Measurements from ENCODE around the gene TRIO.
"Not testable (repeated sequence)": the region's sequence is repeated elsewhere in the genome, so short reads cannot be mapped to it uniquely, and the experiment has no call there.

The TRIO gene

DNA sequence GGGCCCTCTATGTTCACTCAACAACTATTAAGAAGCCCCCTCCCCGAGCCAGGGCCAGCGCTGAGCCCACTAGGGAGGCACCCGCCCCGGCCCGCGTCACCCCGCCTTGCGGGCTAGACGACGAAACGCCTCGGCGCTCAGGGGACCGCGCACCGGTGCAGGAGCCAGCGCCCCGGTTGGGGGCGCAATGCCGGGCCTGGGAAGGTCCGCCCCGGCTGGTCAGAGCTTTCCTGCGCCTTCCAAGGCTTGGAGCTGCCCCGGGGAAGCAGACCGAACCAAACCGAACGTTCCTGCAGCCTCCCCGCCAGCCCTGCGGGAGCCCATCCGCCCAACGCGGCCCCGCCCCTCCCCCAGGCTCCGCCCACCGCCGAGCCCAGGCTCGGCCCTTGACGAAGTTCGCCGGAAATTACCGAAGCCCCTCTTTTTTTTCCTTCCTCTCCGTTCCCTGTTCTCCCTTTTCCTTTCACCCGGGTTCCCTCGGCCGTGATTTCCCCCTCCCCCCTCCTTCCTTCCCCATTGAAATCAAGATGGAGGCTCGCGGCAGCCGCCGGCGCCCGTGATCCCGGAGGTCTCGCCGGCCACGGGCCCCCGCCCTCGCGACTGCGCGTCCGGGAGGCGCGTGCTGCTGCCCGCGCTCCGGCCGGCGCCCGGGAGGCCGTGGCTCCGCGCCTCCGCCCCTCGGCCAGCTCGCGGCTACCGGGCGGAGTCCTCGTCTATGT is at the start of gene TRIO:
Gene TRIO, plus strand, starts transcription at position 516 of the 719 bp plus-strand sequence. CDS start 384 bp downstream, outside the sequence.
- peak; percentile 88 for DNase-seq
- in situ Hi-C loops (cut with HindIII; ENCODE audit: low pct_ligation_motif_present, low pct_unique_long_range_greater_than_20kb, low sequenced_read_pairs): no loop called here

DNA sequence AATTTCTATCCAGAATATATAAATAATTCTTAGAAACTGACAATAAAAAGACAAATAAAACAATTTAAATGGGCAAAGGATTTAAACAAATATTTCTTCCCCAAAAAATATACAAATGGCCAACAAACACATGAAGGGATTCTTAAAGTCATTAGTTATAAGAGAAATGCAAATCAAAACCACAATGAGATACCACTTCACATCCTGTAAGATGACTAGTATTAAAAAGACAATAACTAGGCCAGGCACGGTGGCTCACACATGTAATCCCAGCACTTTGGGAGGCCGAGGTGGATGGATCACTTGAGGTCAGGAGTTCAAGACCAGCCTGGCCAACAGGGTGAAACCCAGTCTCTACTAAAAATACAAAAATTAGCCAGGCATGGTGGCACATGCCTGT is 45.8 kb upstream of the TRIO start:
- in situ Hi-C loops (cut with HindIII; ENCODE audit: low pct_ligation_motif_present, low pct_unique_long_range_greater_than_20kb, low sequenced_read_pairs); DNase-seq: not testable (repeated sequence)

DNA sequence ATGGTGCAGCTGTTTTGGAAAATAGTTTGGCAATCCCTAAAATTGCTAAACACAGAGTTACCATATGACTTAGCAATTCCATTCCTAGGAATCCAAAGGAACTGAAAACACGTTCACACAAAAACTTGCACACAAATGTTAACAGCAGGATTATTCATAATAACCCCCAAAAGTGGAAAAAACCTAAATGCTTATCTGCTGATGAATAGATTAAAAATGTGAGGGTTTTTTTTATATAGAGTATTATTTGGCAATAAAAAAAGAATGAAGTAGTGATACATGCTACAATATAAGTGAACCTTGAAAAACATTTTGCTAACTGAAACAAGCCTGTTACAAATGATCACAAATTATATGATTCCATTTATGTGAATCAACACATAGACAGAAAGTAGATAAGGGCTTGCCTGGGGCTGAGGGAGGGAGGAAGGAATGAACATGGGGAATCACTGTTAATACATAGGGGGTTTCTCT is 45.1 kb upstream of the TRIO start:
- in situ Hi-C loops (cut with HindIII; ENCODE audit: low pct_ligation_motif_present, low pct_unique_long_range_greater_than_20kb, low sequenced_read_pairs): no loop called here
- DNase-seq: no peak

DNA sequence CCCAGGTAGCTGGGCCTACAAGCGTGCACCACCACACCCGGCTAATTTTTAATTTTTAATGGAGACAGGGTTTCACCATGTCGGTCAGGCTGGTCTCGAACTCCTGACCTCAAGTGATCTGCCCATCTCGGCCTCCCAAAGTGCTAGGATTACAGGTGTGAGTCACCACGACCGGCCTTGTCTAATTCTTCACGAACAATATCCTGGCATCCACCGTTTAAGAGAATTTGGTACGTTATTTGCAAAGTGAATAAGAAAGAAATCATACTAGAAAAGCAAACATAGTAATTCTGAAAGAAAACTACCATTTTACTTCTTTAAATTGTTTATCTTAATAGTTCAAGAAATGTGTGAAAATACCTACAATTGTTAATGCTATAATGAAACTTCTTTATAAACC is 42.9 kb upstream of the TRIO start:
- in situ Hi-C loops (cut with HindIII; ENCODE audit: low pct_ligation_motif_present, low pct_unique_long_range_greater_than_20kb, low sequenced_read_pairs): no loop called here
- no peak for DNase-seq

DNA sequence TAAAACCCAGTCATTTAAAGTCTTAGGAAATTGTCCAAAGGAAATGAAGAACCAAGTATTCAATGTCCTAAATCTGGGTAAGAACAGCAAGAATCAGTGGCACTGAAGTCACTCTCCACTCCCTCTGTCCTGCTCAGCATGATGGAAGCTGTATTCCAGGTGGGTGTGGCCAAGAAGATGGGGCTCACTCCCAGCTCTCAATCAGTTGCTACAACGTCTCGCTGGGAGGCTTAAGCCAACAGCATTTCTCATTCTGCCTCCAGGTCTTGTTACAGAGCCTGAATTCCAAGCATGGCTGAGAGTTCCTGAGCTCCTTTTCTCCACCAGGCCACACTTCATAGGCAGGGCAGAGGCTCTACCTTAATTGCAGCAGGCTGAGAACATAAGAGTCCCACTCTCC is 41.2 kb upstream of the TRIO start:
- in situ Hi-C loops (cut with HindIII; ENCODE audit: low pct_ligation_motif_present, low pct_unique_long_range_greater_than_20kb, low sequenced_read_pairs): no loop called here
- DNase-seq: no peak

DNA sequence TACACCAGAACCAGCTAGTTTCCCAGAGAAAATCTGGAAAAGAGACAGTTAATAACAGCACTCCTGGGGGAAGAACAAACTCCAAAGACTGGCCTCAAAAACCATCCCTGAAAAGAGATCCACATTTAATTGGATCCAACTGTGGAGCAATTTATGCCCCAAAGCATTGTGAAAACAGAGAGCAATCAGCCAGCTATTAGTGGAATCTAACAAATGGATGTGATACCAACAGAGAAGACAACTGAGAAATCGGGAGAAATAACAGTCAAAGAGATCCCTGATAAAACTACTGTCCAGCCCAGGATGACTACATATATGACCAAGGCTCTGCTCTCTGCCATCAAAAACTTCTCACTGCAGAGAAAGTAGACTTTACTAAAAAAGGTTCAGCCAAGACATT is 40.5 kb upstream of the TRIO start:
- DNase-seq: no peak
- in situ Hi-C loops (cut with HindIII; ENCODE audit: low pct_ligation_motif_present, low pct_unique_long_range_greater_than_20kb, low sequenced_read_pairs): no loop called here

DNA sequence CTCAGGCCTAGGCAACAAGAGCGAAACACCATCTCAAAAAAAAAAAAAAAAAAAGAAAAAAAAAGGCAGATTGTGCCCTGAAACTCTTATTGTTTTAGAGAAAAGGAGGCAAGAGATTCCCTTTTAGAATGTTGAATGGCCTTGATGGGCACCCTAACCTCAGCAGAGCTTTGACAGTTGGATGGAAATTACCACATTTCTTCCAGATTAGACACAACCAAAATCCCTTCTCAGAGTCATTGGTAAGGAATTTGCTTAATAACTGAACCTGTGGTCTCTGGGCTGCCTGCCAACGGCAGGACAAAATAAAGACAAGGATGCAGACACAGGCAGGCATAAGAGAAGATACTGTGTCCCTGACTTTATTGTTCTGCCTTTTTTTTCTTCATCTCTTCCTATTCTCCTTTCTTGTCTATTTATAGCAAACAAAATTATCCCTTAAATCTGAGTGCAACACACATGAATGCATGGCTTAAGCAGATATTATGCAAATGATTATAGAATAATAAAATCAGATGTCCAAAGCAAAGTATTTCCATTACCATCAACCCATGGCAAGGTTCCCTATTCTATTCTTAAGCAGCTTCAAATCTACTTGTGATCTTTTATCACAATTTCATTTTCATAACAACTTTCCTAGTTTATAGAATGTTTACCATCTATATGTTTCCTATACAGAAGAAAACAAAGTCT is 37.3 kb upstream of the TRIO start:
- in situ Hi-C loops (cut with HindIII; ENCODE audit: low pct_ligation_motif_present, low pct_unique_long_range_greater_than_20kb, low sequenced_read_pairs): no loop called here
- peak; percentile 86 for DNase-seq

DNA sequence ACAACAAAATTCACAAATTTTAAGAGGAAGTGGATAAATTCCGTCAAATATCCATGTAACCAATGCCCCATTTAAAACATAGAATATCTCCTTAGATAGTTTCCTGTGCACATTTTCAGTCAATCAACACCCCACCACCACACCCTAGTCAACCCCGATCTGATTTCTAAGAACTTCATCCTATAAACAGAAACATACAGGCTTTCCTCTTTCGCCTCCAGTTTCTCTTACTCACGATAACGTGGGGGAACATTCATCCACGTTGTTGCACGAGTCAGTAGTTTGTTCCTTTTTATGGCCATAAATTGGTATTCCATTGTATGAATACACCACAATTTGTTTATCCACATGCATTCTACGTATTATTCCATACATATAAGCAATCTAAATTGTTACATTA is 35.6 kb upstream of the TRIO start:
- DNase-seq: no peak
- in situ Hi-C loops (cut with HindIII; ENCODE audit: low pct_ligation_motif_present, low pct_unique_long_range_greater_than_20kb, low sequenced_read_pairs): no loop called here

DNA sequence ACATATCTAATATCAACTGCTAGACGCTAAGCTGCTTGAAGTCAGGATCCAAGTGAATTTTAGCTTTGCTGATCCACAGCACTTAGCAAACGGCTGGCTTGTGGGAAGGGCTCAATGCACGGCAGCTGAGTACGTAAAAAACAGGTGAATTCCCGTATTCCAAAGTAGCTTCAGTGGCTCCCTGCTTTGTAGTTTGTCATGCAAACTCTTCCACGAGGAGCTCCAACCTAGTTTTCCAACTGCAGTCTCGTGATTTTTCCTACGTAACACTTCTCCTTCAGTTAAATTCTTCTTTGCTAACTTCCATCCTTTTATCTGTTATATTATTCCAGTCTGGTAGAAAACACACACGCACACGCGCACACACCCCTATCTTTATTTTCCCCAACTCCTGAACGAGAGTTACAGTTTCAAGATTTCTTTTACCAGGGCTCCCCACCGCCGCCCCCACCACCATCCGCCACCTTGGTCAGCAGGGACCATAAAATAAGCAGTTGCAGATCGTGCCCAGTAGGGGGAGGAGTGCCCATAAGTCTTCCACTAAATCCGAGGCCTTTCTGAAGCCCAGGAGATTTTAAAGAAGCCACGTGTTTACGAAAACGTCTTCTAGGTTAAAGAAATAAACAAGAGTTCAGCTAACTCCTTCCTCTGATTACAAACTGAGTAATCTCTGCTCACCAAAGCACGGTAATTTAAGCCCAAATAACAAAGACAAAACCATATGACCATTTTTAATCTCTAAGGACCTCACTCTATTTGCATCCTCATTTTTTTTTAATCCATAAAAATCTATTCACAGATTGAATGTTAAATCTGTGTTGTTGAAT is 34.8 kb upstream of the TRIO start:
- DNase-seq: peak; percentile 24
- in situ Hi-C loops (cut with HindIII; ENCODE audit: low pct_ligation_motif_present, low pct_unique_long_range_greater_than_20kb, low sequenced_read_pairs): no loop called here

DNA sequence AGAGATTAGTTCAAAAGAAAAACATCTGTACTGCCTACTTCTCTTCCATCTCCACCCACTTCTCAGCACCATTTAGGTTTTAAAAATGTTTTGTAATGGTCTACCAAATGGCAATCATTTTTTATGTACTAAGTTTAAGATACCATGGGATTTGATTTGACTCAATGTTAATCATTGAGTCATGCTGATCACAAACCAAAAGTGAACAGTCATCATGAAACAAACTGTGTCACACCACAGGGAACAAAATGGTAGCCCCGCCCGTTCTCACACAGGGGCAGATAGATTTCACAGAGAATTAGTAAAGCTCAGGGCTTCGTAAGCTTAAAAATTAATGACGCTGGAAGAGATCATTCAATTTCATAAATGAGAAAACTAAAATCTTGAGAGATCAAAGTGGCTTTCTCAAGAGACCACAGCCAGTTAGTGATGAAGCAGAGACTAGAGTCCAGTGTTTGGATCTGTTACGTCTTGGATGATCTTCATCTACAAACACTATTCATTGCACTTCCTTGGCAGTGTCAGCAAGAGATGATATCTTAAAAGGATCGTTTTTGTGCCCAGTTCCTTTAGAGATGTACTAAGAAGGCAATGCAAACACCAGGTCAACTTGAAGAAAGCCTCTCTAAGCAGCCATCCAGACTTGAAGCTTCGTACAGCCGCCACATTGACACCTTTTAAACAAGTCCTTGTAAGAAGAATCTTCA is 33.9 kb upstream of the TRIO start:
- DNase-seq: no peak
- in situ Hi-C loops (cut with HindIII; ENCODE audit: low pct_ligation_motif_present, low pct_unique_long_range_greater_than_20kb, low sequenced_read_pairs): no loop called here

DNA sequence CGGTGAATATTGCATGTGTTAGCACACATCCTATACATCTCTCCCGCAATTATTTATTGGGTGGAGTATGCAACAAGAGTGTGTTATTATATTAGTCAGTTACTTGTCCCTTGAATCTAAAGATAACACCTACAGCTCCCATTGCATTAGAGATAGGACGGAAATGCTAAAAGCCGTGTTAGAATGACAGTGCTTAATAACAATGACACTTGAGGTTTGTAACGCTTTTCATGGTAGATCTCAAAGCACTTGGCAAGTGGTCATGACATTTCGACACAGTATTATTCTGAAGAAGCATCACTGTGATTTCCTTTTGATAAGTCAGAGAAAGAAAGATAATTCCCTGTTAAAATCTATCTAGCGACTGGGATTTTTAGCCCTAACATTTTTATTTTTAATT is 33.4 kb upstream of the TRIO start:
- in situ Hi-C loops (cut with HindIII; ENCODE audit: low pct_ligation_motif_present, low pct_unique_long_range_greater_than_20kb, low sequenced_read_pairs): no loop called here
- DNase-seq: no peak

DNA sequence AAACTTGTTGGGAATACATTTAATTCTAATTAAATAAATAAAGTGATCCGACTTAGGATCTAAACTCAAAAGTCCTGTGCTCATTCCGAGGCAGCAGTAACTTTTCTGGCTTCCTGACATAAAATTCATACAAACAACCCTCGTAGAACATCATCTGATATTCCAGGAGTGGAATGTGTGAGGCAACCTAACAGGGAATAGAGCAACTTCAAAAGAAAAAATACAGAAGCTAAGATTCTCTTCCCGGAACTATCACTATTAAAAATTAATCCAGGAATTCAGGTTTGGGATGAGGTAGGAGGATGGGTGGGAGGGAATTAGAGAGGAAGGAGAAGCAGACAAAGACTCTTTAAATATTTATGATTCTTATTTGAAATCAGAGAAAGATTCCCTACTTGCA is 32.9 kb upstream of the TRIO start:
- DNase-seq: no peak

DNA sequence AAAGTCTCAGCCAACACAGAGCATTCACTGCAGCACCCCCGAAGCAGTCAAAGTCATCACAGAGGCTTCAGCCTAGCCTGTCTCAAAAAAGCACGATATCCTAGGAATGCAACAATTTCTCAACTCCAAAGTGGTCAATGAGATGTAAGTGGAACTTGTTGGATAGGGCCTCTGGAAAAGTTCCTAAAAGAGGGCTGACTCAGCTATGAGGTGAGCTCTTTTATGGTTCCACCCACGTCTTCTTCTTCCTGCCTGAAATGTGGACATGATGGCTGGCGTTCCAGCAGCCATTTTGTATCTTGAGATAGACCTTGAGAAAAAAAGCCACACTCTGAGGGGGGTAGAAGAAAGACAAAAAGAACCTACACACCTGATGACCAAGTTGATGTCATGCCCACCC is 32.5 kb upstream of the TRIO start:
- no peak for DNase-seq
- in situ Hi-C loops (cut with HindIII; ENCODE audit: low pct_ligation_motif_present, low pct_unique_long_range_greater_than_20kb, low sequenced_read_pairs): no loop called here

More for the DNA sequence above, 32.9 kb upstream of the TRIO start:
- in situ Hi-C loops (cut with HindIII; ENCODE audit: low pct_ligation_motif_present, low pct_unique_long_range_greater_than_20kb, low sequenced_read_pairs): no loop called here

DNA sequence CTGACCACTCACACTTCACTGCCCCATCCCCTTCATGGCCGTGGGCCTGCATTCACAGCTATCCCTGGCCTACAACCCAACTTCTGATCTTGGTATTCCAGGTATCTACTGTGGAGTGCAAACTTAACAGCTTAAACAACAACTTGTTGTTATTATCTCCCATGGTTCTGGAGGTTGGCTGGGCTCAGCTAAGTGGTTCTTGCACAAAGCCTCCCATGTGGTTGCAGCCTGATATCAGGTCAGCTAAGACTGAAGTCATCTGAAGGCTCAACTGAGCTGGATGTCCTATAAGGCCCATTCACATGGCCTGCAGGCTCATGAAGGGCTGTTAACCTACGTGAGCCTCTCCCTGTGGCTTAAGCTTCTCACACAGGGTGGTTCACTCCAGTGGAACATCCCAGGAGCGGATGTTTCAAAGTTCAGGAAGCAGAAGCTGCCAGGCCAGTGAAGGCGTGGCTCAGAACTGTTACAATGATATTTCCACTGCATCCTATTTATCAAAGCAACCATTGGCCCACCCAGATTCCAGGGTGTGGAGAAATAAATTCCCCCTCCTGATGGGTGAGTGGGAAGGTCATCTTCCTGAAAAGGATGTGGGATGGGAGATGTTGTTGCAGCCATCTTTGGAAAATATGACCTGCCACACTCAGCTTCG is 30.0 kb upstream of the TRIO start:
- in situ Hi-C loops (cut with HindIII; ENCODE audit: low pct_ligation_motif_present, low pct_unique_long_range_greater_than_20kb, low sequenced_read_pairs): no loop called here
- no peak for DNase-seq

DNA sequence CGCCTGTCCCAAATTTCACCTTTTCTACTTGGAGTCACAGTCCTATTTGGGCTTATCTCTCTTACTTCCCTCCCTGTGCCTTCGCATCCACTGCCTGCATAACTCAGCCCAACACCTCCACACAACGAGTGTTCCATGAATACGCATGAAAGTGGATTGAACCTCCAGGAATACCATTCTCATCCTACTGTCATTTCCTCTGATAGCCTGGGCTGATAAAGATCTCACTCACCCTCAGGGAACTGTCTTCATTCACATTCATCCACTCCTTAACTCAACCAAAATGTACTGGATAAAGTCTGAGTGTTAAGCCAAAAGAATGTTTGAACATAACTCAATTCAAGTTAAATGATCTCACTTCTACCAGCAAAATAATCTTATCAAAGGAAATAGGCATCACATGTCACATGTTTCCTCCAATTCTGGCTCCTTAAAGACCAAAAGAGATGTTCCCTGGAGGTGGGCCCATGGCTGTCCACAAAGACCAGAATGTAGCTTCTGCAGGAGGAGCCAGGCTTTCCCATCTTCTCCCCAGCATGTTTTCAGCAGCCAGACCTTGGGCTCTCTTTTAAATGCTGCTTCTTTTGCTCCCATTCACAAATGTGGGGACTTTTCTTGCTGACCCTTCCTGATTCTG is 28.4 kb upstream of the TRIO start:
- in situ Hi-C loops (cut with HindIII; ENCODE audit: low pct_ligation_motif_present, low pct_unique_long_range_greater_than_20kb, low sequenced_read_pairs): no loop called here
- no peak for DNase-seq

DNA sequence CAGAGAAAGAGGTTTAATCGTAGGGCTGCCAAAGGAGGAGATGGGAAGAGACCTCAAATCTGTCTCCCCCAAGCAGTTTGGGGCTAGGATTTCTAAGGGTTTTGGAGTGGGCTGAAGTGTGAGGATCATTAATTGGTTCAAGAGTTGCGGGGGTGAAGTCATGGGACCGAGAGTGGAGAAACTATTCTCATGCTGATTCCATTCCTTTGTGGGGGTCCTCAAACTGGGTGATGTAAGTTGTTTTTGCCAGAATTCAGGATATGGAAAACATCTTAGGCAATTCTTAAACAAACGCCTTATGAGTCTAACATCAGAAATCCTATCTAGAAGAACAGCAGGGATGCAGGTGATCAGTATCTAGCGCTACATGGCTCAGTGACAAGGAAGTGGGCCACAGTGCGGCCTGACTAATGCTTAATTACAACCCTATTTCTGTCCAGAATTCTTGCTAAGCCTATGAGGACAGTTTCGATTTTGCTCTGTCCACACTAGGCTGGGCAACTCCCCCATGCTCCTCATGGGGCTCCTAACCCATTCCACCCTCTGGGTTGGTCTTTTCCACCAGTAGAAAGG is 27.7 kb upstream of the TRIO start:
- DNase-seq: no peak
- in situ Hi-C loops (cut with HindIII; ENCODE audit: low pct_ligation_motif_present, low pct_unique_long_range_greater_than_20kb, low sequenced_read_pairs): no loop called here

DNA sequence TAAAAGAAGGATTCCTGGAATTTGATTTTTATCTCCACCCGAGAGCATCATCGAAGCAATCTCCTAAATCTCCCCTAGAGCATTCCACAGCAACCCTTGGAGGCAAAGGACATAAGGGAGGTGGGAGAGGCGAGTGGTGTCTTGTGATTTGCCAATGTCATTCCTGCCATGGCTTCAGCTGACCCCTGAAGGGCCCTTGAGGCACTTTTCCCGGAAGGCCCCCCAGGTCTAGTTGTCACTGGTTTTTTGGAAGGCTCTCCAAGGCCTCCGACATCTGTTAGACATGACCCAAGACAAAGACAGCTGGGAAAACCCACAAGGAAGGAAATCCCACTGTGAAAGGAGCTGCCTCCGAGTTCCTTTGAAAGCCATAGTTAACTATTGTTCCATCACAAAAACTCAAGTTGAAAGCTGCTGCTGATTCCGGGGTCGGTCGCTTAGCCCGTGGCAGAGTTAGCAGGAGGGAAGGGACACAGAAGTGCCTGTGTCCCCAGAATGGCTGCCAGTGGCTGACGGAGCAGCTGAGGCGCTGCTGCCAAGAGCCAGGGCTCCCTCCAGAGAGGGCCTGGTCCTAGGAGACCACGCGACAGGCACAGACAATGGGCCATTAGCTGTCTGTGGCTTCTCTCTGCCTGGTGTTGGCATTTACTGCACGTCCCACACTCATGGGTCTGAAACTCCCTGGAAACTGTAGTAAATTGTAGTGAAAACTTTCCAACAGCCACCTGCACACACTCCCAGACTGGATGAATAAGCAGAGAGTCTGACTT is 24.4 kb upstream of the TRIO start:
- in situ Hi-C loops (cut with HindIII; ENCODE audit: low pct_ligation_motif_present, low pct_unique_long_range_greater_than_20kb, low sequenced_read_pairs): no loop called here
- DNase-seq: no peak
